ENCODE results near the gene HYLS1.

The HYLS1 gene

GRCh38 chr11:125932301-125932700 lies 44.8 kb downstream of the HYLS1 start:
- DNase-seq, result no peak

DNA sequence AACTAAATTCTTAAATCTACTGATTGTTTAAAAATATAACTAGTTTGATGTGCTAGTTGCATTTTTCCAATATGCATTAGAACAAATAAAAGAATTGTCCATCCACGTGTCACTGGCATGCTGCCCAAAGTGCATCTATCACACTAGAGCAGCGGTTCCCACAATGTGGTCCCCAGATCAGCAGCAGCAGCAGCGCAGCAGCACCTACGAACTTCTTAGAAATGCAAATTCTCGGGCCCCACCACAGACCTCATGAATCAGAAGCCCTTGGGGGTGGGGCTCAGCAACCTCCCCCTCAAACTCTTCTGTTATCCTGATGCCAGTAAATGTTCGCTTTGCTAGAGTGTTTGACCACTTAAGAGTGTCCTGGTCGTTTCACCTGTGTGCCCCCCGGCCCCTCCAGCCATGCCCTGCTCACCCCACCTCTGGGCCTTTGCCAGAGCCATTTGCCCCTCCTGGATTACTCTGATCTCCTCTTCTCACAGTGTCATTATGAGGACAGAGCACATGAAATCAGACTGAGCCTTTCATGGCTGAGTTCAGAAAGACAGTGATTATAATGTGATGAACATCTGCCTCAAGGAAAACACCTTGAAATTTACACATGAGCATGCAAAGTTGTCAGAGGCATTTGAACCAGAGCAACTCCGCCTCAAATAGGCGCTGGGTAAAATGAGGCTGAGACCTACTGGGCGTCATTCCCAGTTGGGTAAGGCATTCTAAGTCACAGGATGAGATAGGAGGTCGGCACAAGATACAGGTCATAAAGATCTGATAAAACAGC lies 45.8 kb downstream of the HYLS1 start:
- peak in 1 of 56 donors; percentile 29 for DNase-seq

GRCh38 chr11:125934473-125934872 lies 47.0 kb downstream of the HYLS1 start:
- DNase-seq, result no peak

DNA sequence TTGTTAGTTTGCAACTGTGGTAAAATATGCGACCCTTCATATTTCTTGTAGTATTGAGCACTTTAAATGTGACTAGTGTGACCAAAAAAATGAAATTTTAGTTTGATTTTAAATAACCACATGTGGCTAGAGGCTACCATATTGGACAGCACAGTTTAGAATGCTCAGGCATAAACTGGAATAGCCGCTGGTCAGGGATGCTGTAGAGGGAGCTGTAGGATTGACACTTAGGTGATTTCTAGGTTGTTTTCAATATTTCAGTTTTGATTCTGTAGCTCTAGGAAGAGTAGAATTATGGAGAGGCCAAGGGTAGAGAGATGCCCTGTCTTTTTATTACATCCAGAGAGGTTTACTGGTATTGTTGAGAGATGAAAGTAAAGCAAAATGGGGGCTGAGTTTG lies 47.6 kb downstream of the HYLS1 start:
- no peak for DNase-seq

- no peak for DNase-seq
Measured at GRCh38 chr11:125935618-125936199, 48.2 kb downstream of the HYLS1 start.

DNA sequence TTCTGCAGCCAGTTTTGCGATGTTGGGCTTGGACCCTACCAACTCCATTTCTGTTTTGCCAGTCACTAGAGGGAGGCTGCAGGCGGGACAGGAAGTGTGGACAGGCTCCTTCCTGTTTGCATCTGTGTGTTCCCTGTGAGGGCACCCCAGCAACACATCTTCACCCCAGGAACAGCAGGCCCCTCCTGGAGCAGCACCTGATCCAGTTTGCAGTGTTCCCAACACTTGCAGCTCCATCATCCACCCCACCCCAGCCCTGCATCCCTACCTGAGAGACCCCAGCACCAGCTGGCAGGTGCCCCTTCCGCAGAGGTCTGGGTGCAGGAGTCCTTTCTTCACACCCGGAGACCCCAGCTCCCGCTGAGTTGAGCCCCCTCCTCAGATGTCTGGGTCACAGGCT lies 51.0 kb downstream of the HYLS1 start:
- no peak for DNase-seq

DNA sequence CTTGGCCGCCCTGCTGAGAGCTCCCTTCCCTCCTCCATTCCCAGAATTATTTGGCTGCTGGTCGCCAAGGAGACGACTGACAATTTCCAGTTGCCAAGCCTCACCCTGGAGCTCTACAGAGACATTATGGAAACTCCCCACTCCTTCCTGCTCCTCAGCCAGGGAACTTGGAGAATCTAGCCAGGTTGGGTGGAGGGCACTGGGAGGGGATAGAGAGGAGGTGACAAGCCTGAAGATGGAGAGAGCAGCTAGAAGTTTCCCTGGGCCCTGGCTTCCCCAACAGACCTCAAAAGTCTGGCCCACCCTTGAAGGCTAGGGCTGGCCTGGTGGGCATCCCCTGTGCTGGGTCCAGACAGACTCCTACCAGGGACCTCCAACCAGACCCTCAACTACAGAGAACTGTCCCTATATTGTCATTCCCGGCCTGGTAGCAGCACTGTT lies 51.6 kb downstream of the HYLS1 start:
- DNase-seq, result peak in 2 of 56 donors; percentile 12 to 20

GRCh38 chr11:125940145-125940544 lies 52.7 kb downstream of the HYLS1 start:
- no peak for DNase-seq

DNA sequence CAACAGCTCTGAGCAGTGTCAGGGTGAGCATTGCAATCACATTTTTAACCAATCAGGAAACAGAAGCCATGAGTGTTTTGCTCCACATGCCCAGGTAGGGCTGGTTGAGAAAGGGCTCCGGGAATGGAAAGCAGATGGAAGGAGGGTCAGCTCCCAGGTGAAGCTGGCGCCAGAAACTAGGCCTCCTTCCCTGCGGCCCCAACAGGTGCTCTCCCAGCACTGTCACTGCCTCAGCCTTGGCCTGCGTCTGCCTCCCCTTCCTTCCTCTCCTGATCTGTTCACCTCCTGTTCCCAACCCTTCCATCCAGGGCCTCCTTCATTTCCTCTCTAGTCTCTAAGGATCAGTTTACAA lies 53.8 kb downstream of the HYLS1 start:
- DNase-seq, result no peak

DNA sequence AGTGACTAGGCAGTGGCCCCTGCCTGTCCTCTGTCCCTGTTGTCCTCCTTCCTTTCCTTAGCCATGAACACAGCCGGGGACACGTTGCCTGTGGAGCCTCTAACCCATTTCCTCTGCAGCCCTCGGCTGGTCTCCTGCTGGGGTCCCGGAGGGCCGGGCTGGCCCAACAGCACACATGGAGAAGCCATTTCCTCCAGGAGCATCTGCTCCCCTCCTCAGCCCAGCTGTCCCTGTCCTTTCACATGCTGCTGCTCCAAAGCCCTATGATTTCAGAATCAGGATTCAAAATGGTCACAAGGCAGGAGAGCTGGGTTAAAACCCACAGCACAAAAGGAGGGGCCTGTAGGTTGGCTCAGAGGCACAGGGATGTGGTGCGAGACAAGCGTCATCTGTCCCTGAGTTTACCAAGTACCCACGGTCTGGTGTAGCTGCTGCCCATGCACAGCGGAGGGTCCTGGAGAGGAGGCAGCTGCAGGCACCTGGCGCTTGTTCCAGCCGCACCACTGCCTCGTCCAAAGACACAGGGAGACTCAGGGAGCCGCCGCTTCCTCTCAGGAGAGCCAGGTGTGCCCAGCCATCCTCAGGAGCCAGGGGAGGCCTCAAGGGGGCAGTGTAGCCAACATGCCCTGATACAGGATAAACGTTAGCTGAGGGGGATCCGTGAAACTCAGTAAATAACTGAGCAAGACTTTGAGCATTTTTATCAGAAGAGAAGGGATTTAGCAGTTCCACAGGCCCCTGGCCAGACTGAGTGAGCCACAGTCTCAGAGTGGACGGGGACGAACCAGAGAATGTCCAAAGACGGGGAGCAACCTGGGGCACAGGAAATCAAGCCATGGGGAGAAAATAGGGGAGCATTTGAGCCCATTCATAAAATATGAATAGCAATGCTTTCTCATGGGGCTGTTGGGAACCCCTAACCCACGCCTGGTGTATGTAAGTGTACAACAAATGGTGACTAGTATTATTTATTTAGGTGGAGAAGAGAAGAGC lies 54.4 kb downstream of the HYLS1 start:
- DNase-seq, result peak in 8 of 56 donors; percentile 3 to 44 (median 17)

DNA sequence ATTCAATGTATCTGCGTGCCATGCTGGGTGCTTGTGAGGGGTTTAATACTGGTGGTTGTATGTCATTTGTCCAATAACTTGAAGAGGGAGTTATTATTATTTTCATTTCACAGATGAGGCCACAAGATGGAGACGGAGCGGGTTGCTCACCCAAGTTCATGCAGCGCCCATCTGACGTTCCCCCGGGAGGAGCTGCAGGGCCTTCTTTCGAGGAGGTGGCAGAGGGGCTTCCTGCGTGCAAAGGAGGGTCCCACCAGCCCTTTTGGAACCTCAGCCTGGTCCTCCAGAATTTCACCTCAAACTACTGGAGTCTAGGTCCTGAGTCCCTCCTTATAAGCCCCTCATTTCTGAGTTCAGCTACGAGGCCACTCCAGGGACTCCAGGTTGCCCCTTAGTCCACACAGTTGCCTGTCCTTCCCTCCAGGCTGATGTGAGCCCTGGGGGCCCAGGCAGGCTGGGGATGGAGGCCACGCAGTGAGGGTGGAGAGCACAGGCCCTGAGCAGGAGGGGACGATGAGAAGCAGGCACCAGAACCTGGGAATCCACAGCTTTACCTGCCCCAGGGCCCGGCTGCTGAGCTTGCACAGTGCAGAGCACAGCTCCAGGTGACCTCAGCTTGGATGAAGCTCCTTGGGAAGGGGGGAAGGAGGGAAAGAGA lies 55.4 kb downstream of the HYLS1 start:
- DNase-seq, result no peak

DNA sequence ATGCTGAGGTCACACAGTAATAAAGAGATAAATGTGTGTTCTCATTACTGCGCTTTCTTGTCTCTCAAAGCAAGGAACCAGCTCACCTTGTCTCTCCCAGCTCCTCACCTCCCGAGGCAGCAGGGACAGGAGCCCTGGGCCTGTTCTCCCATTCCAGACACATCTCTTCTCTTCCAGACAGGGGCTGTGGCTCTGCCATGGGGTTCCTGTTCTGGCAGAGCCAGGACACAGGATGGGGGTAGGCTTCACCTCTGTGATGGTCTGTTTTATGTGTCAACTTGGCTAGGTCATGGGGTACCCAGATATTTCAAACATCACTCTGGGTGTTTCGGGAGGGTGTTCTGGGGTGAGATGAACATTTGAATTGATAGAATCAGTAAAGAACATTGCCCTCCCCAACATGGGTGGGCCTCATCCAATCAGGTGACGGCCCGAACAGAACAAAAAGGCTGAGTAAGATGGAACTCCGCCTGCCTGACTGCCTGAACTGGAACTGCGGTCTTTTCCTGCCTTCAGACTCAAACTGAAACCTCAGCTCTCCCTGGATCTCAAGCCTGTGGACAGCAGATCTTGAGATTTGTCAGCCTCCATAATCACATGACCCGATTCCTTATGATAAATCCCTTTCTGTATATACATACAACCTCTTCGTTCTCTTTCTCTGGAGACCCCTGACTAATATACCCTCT lies 56.3 kb downstream of the HYLS1 start:
- DNase-seq, result no peak

DNA sequence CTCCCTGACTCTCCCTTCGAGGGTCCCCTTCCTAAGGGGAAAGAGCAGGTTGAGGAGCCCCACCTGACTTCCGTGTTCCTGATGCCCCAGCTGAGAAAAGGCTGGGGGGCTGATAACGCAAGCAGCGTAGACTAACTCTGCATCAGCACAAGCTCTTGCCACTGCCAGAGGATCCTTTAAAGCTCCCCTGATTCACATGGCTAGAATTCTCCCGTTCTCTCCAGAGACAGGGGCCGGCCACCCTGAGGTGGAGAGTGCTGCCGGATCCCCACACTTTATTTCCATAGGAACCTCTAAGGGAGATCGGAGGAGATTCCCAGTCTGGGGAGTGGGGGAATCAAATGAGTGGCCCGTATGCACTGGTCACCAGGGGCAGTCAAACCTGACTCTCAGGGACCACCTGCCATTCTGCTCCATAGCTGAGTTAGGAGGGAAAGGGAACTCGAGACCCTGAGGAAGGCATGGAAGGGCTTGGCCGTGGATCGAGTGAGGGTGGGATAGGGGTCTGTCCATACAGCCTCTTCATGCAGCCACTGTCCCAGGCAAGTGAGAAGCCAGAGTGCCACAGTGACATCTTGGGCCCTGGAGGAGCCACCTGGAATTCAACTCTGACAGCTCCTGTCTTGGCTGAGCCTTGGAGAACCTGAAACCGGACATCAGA lies 57.0 kb downstream of the HYLS1 start:
- no peak for DNase-seq

DNA sequence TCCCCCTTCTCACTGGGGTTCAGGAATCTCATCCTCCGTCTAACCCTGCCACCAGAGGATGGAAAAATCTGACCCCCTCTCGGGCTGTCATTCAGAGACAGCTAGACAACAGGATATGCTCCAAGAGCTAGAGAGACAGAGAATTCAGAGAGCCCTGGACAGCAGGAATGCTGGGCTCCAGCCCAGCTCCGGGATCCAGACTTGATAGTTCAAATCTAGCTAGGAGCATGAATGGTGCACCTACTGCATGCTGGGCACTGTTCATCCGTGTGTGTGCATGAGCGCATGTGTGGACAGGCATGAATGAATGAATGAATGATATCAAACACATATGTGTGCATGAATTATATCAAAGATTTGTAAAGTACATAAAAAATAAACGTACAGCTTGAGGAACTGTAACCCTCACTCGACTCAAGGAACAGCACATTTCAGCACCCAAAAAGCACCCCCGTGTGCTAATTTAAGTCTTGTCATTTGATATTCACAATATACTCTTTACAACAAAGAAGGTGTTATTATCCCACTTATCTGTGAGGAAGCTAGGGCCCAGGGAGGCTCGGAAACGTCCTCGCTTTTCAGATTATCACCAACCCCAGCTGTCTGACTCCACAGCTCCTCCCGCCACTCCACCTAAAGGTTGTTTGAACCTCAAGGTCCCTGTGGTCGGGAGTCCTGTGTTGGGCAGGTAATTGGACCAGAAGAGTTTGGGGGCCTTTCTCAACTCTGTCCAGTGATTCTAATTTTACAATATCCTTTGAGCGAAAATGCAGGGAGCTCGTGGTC lies 57.7 kb downstream of the HYLS1 start:
- no peak for DNase-seq

- DNase-seq, result no peak
Measured at GRCh38 chr11:125945797-125946520, 58.5 kb downstream of the HYLS1 start, which contains the start of gene VSIG10L2. Gene VSIG10L2 (plus strand): TSS chr11:125946044. CDS start chr11:125946056, 12 bp downstream.

- DNase-seq, result no peak
Measured at GRCh38 chr11:125946712-125947418, 59.4 kb downstream of the HYLS1 start.

DNA sequence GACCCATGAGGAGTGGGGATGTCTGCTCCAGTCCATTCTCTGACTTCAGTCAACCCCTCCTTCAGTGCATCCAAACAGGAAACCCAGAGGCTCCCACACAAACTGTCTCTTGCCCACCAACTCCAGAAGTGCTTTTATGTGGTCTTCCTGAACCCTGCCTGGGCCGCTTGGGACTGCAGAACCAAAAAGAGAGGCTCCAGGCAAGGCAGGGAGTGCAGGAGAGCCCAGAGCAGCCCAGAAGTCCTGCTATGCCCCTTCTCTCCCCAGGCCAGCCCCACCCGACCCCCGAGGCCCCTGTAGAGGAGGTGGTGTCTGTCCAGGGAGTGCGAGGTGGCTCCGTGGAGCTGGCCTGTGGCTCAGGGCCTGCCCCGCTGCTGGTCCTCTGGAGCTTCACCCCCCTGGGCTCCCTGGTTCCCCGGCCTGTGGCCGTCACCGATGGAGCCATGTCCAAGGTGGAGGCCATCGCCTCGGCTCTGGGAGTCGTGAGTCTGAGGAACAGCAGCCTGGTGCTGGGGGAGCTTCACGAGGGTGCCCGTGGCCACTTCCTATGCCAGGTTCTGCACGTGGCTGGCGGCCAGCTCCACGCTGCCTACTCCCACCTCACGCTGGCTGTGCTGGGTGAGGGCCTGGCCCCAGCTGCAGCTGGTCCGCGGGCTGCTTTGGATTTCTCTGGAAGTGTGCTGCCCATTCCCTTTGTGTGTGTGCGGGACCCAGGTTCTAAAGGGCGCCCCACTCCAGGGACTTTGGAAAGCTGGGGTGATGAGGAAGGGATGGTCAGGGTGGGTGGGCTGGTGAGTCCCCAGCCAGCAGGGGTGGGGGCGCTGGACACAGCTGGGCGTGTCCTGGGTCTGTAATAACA lies 60.2 kb downstream of the HYLS1 start:
- no peak for DNase-seq

Data from amygdala (tissue), 56 donors.